HCT116 (cell line): Measurements from ENCODE around the gene TNNT2. TPM values are rescaled to one million over a fixed set of nuclear protein-coding genes. Genes with fewer than 3 reads are reported as not detected.

Experiments
- total RNA-seq: library from RNA; stranded (reverse); gene quantifications from one replicate; pipeline ENCODE4 v1.2.1, GENCODE V29; 2021; ENCODE audit not compliant: unreplicated experiment

TNNT2 gene
- total RNA-seq, 1 experiment from 2014 or later, result 2.0 TPM

Other genes with a start within 250 kb of the TNNT2 start
- 66.3 TPM for gene TMEM9, start 223.2 kb downstream of the TNNT2 start, total RNA-seq
- not detected for gene IGFN1, start 186.9 kb downstream of the TNNT2 start, total RNA-seq
- 0.07 TPM for gene PKP1, start 94.2 kb downstream of the TNNT2 start, total RNA-seq
- gene LAD1, start 21.6 kb upstream of the TNNT2 start, total RNA-seq, result 56.1 TPM
- gene TNNI1, start 44.0 kb upstream of the TNNT2 start, total RNA-seq, result not detected
- 22.1 TPM for gene PHLDA3, start 91.5 kb upstream of the TNNT2 start, total RNA-seq
- gene CSRP1, start 129.4 kb upstream of the TNNT2 start, total RNA-seq, result 51.7 TPM
- 22.8 TPM for gene NAV1, start 161.4 kb upstream of the TNNT2 start, total RNA-seq